Activated T-cell treated with anti-CD3 and anti-CD28 coated beads for 24 hours (primary cell): ENCODE results near the gene ACOT12.
"Not testable (repeated sequence)": the region's sequence is repeated elsewhere in the genome, so short reads cannot be mapped to it uniquely, and the experiment has no call there.

Experiments used
- DNase-seq: peaks from one replicate; pipeline ENCODE4 v3.0.0-alpha.2; 2020; ENCODE audit warnings: low read depth

ACOT12 gene

GRCh38 chr5:81338213-81338612, 55.7 kb downstream of the ACOT12 start:
- DNase-seq = not testable (repeated sequence)

DNA sequence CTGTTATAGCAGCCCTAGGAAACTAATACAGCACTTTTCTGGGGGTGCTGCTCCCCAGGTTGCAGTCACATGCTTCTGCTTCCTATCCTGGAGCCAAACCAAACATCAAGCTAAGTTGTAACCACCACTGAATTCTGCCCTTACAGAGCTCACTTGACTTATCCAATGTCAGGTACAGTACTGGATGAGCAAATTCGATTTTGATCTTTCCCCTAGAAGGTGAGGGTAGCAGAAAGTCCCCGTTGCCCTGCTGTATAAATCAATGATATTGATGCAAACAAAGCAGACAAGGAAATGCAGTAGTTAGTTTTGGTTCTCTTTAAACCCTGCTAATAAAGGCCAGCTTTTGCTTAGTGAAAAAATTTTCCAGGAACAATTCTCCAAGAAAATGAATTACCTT, 56.1 kb downstream of the ACOT12 start:
- DNase-seq = no peak

DNA sequence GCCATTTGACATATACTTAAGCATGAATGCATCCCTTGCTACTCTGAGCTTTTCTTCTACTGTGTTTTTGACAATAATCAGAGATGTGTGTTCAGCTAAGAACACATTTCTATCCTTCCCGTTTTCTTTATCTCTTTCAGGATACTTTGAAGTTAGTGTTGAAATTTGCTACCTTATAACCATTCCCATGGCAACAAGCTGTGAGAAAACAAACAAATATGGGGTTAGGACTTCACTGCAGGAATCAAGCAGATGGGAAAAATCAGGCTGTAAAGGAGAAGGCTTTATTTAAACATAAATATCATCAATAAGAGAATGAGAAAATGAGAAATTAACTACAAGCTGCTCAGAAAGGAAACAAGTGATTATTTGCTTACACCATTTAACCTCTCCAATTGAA, 57.4 kb downstream of the ACOT12 start:
- no peak for DNase-seq

GRCh38 chr5:81335946-81336345, 58.0 kb downstream of the ACOT12 start:
- no peak for DNase-seq

DNA sequence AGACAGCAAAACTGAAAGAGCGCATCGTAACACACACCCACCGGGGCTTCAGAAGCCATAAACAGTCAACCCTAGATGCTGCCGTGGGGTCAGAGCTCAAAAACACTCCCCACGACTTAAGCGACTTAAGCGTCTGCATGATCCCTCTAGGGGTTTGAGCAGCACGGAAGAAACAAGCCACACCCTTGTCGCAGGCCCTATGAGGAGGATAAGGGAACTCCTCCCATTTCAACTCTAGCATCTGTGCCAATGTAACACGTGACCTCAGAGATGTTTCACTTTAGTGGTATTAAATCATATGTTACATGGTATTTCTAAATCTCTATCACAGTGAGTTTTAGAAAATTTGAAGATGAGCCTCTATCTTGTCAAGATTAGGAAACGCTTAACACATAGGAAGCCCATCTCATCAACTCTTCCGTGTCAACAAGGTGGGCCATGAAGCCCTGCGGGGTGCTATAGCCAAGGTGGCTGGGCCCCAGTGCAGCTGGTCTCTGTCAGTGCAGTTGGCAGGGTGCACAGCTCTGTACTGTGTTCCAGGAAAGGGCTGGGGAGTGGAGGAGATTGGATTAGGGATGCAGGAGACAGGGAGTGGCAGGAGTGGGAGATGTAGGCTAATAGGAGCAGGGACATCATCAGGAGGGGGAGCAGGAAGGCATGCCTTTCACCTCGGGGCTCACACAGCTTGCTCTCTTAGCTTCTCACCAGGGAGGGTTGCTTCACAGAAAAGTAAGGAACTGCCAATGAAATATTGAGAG, 59.5 kb downstream of the ACOT12 start:
- no peak for DNase-seq

GRCh38 chr5:81326554-81326953, 67.4 kb downstream of the ACOT12 start:
- DNase-seq = no peak

DNA sequence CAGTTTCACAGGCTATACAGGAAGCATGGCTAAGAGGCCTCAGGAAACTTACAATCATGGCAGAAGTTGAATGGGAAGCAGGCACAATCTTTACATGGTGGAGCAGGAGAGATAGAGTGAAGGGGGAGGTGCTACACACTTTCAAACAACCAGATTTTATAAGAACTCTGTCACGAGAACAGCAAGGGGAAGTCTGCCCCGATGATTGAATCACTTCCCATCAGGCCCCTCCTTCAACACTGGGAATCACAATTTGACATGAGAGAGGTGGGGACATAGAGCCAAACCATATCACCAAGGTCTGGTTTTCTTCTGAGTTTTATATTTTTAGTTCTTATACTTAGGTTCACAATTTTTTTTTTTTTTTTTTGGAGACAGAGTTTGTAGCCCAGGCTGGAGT, 76.4 kb downstream of the ACOT12 start:
- DNase-seq = no peak

DNA sequence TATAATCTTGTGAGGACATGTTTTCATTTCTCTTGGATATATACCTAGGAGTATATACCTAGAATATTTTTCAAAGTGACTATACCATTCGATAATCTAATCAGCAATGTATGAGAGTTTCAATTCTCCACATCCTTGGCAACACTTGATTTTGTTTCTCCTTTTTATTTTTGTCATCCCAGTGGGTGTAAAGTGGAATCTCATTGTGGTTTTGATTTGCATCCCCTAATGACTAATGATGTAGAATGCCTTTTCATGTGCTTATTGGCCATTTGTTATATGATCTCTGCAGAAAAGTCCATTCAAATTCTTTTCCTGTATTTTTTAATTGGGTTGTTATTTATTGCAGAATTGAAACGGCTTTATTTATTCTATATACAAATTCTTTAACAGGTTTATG, 77.4 kb downstream of the ACOT12 start:
- no peak for DNase-seq

DNA sequence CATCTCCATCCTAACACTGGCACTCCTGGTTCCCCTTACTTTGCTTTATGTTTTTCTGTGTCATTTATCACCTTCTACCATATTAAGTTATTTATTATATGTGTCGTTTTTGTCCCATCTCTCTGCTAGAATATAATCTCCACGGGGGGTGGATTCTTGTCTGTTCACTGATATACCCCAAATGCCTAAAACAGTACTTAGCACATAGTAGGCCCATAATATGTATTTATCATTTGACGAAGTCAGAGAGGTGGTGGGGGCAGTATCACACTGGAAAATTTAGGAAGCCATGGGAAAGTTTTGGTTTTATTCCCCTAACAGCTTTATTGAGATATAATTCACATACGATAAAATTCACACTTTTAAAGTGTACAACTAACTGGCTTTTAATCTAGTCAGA, 78.1 kb downstream of the ACOT12 start:
- DNase-seq = no peak

DNA sequence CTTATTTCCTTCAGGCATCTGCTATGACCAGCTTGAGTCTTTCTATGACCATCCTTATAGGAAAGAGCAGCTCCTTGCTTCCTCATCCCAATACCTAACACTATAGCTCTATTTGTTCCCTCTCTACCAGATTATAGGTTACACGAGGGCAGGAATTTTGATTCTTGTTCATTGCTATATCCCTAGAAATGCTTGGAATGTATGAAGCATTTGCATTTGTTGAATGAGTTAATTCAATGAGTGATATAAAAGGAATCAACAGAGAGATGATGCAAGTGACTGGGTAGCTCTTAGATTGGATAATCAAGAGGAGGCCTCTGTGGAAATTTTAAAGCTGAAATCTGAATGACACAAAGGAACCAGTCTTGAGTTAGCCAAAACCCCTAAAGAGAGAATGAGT, 78.6 kb downstream of the ACOT12 start:
- no peak for DNase-seq

DNA sequence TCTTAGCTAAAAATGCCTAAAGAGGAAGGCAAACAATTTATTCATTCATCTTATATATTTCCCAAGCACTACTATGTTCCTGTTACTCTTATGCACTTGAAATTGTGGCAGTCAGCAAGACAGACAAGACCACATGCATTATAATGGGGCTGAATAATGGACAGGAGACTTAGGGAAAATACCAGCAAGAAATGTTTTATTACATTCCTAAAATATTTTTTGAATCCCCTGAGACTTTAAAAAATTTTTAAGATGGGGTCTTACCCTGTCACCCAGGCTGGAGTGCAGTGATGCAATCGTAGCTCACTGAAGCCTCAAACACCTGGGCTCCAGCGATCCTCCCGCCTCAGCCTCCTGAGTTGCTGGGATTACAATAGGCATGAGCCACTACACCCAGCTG, 79.4 kb downstream of the ACOT12 start:
- no peak for DNase-seq

GRCh38 chr5:81313686-81314085, 80.2 kb downstream of the ACOT12 start:
- DNase-seq = no peak

GRCh38 chr5:81313278-81313677, 80.7 kb downstream of the ACOT12 start:
- DNase-seq = no peak

GRCh38 chr5:81310402-81311063, 83.4 kb downstream of the ACOT12 start:
- DNase-seq = no peak

DNA sequence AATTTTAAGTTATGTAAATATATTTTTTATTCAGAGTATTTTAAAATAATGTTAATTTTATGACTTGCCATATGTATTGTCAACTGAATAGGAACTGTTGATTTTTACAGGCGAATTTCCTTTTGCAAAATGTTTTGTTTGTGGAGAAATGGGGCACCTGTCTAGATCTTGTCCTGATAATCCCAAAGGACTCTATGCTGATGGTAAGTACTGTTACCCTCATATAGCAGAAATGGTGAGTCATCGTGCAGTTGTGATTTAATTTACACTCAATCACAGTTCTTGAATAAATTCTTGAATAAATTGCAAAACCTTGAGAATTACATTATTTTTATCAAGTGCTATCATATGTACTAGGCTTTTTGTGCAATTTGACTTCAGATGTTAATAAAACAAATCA, 85.1 kb downstream of the ACOT12 start:
- DNase-seq = no peak

GRCh38 chr5:81305785-81306184, 88.1 kb downstream of the ACOT12 start:
- no peak for DNase-seq

GRCh38 chr5:81303563-81303962, 90.4 kb downstream of the ACOT12 start:
- no peak for DNase-seq

DNA sequence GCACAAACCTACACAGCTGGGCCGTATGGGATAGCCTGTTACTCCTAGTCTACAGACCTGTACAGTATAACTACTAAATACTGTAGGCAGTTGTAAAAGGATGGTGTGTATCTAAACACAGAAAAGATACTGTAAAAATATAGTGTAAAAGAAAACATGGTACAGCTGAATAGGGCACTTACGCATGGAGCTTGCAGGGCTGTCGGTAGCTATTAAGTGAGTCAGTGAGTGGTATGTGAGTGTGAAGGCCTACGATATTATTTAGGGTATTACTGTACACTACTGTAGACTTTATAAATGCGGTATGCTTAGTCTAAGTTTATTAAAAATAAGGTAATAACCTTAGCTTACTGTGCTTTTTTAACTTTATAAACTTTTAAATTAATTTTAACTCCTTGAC, 91.3 kb downstream of the ACOT12 start:
- DNase-seq = no peak

GRCh38 chr5:81301271-81302015, 92.5 kb downstream of the ACOT12 start, which contains the start of gene ZCCHC9:
ZCCHC9 (plus strand) TSS chr5:81301587; CDS start chr5:81304758, 3,171 bp downstream.
- peak; percentile 91 for DNase-seq

DNA sequence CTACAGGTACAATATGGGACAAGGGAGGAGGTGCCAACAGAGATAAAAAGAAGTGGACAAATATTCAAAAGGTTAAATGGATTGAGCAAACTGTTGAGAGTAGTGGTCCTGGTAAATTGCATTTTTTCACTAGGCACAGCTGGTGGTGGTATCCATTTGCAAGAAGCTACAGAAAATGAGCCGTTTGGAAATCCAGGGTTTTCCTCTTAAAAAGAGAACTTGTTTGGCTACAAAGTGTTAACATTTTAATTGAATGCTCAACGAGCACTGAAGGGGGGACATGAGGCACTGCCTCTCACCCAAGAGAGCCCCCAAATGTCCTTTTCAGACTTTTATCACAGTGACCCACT, 93.0 kb downstream of the ACOT12 start:
- DNase-seq = no peak

DNA sequence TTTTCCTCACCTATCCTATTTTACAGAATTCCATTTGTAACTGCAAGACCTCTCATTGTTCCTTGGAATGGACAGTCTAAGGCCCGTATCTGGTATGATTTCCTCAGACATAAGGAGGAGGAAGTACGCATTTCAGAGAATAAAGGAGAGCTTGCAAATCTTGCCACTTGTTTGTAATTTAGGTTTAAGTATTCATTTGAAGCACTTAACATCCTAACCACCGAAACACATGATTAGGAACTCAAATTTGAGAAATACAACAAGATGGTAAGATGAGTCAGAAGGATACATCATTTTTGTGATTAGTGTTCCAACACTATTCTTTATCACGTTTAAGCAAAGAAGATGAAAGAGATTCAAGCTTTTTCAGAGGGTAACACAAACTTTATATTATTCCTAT, 96.4 kb downstream of the ACOT12 start:
- no peak for DNase-seq

- not testable (repeated sequence) for DNase-seq
These were observed 99.9 kb downstream of the ACOT12 start for GRCh38 chr5:81294021-81294420.

- no peak for DNase-seq
These were observed 101.8 kb downstream of the ACOT12 start for GRCh38 chr5:81292130-81292529.
